ENCODE data around the gene SH3RF2.

Gene SH3RF2

GRCh38 chr5:146101646-146102045, 165.3 kb downstream of the SH3RF2 start:
- Histone ChIP-seq H3K27me3 (replicated peaks; ENCODE audit: insufficient read depth, low read length) (no peaks in the 10 kb centered on the region), H3K36me3 (replicated peaks; ENCODE audit: insufficient read depth, low read length) (no peaks in the 10 kb centered on the region), H3K9ac (ENCODE audit: low read length) (no peak overlapping the region), H3K9me2 (replicated peaks; ENCODE audit: insufficient read depth, low read length) (no peaks in the 10 kb centered on the region), H2AFZ (ENCODE audit: low read length) (no peak overlapping the region), H3F3A (ENCODE audit: insufficient read depth, low read length) (no peaks in the 10 kb centered on the region), H3K27ac (ENCODE audit: low read length) (no peak overlapping the region), H4K20me1 (ENCODE audit: insufficient read depth, low read length) (no peaks in the 10 kb centered on the region), H3K79me2 (ENCODE audit: low read length) (no peaks in the 10 kb centered on the region), H3K4me2 (ENCODE audit: low read depth, low read length) (no peak overlapping the region), H3K9me3 (replicated peaks; ENCODE audit: insufficient read depth, low read length) (no peaks in the 10 kb centered on the region), H3K4me3 (ENCODE audit: low read length) (no peak overlapping the region), H3K4me1 (ENCODE audit: low read length) (peaks cover 2% of the 10 kb centered on the region; the same call in 1 of the 2 replicates)
- no peak for TF ChIP-seq CTCF (IDR thresholded peaks at IDR 0.05; ENCODE audit: low read length)
- no peak for TF ChIP-seq EZH2phosphoT487 (IDR thresholded peaks at IDR 0.05; ENCODE audit: low read length)
- TF ChIP-seq EZH2 (optimal IDR thresholded peaks at IDR 0.05; ENCODE audit: low read depth, low read length) = no peak
- no peak for DNase-seq

GRCh38 chr5:146103594-146103993, 167.2 kb downstream of the SH3RF2 start:
- H3K9ac ChIP-seq (ENCODE audit: low read length) = no peak overlapping the region
- H3K4me2 ChIP-seq (ENCODE audit: low read depth, low read length) = no peak overlapping the region
- peaks cover 3% of the 10 kb centered on the region; the same call in 1 of the 2 replicates for H3K4me1 ChIP-seq (ENCODE audit: low read length)
- no peaks in the 10 kb centered on the region for H3K36me3 ChIP-seq (replicated peaks; ENCODE audit: insufficient read depth, low read length)
- no peak overlapping the region for H3K4me3 ChIP-seq (ENCODE audit: low read length)
- no peaks in the 10 kb centered on the region for H3K9me2 ChIP-seq (replicated peaks; ENCODE audit: insufficient read depth, low read length)
- no peaks in the 10 kb centered on the region for H3F3A ChIP-seq (ENCODE audit: insufficient read depth, low read length)
- no peaks in the 10 kb centered on the region for H3K79me2 ChIP-seq (ENCODE audit: low read length)
- TF ChIP-seq CTCF (IDR thresholded peaks at IDR 0.05; ENCODE audit: low read length) = no peak
- no peak for TF ChIP-seq EZH2 (optimal IDR thresholded peaks at IDR 0.05; ENCODE audit: low read depth, low read length)
- no peak for TF ChIP-seq EZH2phosphoT487 (IDR thresholded peaks at IDR 0.05; ENCODE audit: low read length)
- no peaks in the 10 kb centered on the region for H3K27me3 ChIP-seq (replicated peaks; ENCODE audit: insufficient read depth, low read length)
- no peak for DNase-seq
- no peaks in the 10 kb centered on the region for H4K20me1 ChIP-seq (ENCODE audit: insufficient read depth, low read length)
- H3K27ac ChIP-seq (ENCODE audit: low read length) = no peak overlapping the region
- no peak overlapping the region for H2AFZ ChIP-seq (ENCODE audit: low read length)
- H3K9me3 ChIP-seq (replicated peaks; ENCODE audit: insufficient read depth, low read length) = no peaks in the 10 kb centered on the region

GRCh38 chr5:146105477-146105876, 169.1 kb downstream of the SH3RF2 start, which contains the start of gene PLAC8L1:
Gene PLAC8L1 (minus strand): TSS chr5:146105577. CDS start chr5:146104311, 1,266 bp downstream.
- Histone ChIP-seq H3K27me3 (replicated peaks; ENCODE audit: insufficient read depth, low read length) (no peaks in the 10 kb centered on the region), H3K27ac (ENCODE audit: low read length) (no peak within 1 kb of the TSS), H3K4me3 (ENCODE audit: low read length) (no peak within 1 kb of the TSS), H3F3A (ENCODE audit: insufficient read depth, low read length) (no peaks in the 10 kb centered on the region; the same call in 1 of the 2 replicates), H4K20me1 (ENCODE audit: insufficient read depth, low read length) (no peaks in the 10 kb centered on the region), H3K9ac (ENCODE audit: low read length) (no peak within 1 kb of the TSS), H3K4me2 (ENCODE audit: low read depth, low read length) (no peak within 1 kb of the TSS), H3K9me3 (replicated peaks; ENCODE audit: insufficient read depth, low read length) (no peaks in the 10 kb centered on the region), H3K4me1 (ENCODE audit: low read length) (peaks cover 9% of the 10 kb centered on the region), H2AFZ (ENCODE audit: low read length) (no peak within 1 kb of the TSS), H3K36me3 (replicated peaks; ENCODE audit: insufficient read depth, low read length) (no peaks in the 10 kb centered on the region), H3K79me2 (ENCODE audit: low read length) (no peaks in the 10 kb centered on the region), H3K9me2 (replicated peaks; ENCODE audit: insufficient read depth, low read length) (no peaks in the 10 kb centered on the region)
- DNase-seq = no peak
- TF ChIP-seq EZH2 (optimal IDR thresholded peaks at IDR 0.05; ENCODE audit: low read depth, low read length) (no peak), EZH2phosphoT487 (IDR thresholded peaks at IDR 0.05; ENCODE audit: low read length) (no peak), CTCF (IDR thresholded peaks at IDR 0.05; ENCODE audit: low read length) (no peak)
